HG03469 (cell line): ENCODE results near the gene PAX8.

Experiments
- ATAC-seq: cut with Tn5 transposase; IDR thresholded peaks from one replicate; pipeline ENCODE4 v1.9.1; 2021; ENCODE audit warnings: mild to moderate bottlenecking, moderate library complexity, moderate number of reproducible peaks; ENCODE audit not compliant: unreplicated experiment

Gene PAX8

GRCh38 chr2:113173542-113174375 lies 105.0 kb downstream of the PAX8 start, which contains the start of gene PSD4:
PSD4 (plus strand) TSS chr2:113173971; CDS start chr2:113182457, 8,486 bp downstream.
- ATAC-seq = peak; percentile 71

- ATAC-seq = no peak
These were observed 105.8 kb downstream of the PAX8 start for GRCh38 chr2:113172721-113173541.

DNA sequence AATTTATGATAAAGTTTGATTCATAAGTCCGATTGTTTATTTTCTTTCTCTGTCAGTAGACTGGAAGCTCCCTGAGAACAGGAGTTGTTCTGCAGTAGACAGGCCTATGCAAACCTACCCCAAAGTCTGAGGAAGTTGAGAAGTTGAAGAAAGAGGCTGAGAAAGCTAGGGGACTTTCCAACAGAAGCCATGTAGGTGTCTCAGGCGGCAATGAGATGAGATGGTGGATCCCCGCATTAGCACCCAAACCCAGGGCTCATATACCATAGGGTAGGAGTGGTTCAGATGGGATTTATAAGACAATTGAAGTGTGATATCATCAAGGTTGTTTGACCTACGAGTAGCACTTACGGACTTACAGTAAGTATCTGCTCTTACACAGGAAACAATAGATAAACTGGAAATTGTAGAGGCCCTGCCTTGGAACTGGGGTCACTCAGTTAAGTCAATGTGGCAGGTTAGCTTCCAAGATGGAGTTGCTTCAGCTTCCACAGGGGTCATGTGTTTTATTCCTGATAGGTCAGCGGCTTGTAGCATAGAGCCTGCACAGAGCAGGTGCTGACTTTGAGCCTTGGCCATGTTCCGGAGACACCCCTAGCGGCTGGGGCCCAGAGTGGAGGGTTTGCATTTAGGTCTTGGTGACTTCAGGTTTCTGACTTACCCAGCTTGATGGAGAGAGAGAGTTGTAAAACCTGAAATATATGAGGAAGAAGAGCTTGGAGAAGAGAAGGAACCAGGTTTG lies 107.2 kb downstream of the PAX8 start:
- no peak for ATAC-seq

DNA sequence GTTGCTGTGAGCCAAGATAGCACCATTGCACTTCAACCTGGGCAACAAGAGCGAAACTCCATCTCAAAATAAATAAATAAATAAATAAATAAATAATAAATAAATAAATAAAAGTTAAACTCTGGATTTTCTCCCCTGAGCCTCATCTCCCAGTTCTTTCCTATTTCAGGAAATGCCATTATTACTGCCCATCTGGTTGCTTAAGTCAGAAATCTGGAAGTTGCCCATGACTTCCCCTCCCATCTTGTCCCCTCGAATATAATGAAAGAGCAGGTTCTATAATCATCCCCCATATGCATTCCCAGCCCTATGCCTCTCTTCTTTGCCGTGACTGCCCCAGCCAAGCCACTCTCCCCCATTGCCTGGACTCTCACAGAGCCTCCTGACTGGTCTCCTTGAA lies 109.1 kb downstream of the PAX8 start:
- ATAC-seq = no peak

DNA sequence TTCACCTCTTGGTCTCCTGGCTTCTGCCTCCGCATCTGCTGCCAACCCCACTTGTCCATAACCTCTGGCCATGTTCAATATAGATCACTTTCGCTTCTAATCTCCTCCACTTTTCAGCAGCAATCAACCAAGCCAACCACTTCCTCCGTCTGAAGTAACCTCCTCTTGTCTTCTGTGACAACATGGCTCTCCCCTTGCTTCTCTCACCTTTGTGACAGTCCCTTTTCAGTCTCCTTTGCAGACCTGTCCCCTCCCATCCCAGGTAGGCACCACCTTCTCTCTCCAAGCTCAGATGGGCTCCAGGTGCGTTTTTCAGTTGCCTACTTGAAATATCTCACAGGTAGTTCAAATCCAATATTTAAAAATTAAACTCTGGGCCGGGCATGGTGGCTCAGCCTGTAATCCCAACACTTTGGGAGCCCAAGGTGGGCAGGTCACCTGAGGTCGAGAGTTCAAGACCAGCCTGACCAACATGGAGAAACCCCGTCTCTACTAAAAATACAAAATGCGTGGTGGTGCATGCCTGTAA lies 109.7 kb downstream of the PAX8 start:
- ATAC-seq = no peak

- ATAC-seq = no peak
These were observed 110.8 kb downstream of the PAX8 start for GRCh38 chr2:113167962-113168340.

DNA sequence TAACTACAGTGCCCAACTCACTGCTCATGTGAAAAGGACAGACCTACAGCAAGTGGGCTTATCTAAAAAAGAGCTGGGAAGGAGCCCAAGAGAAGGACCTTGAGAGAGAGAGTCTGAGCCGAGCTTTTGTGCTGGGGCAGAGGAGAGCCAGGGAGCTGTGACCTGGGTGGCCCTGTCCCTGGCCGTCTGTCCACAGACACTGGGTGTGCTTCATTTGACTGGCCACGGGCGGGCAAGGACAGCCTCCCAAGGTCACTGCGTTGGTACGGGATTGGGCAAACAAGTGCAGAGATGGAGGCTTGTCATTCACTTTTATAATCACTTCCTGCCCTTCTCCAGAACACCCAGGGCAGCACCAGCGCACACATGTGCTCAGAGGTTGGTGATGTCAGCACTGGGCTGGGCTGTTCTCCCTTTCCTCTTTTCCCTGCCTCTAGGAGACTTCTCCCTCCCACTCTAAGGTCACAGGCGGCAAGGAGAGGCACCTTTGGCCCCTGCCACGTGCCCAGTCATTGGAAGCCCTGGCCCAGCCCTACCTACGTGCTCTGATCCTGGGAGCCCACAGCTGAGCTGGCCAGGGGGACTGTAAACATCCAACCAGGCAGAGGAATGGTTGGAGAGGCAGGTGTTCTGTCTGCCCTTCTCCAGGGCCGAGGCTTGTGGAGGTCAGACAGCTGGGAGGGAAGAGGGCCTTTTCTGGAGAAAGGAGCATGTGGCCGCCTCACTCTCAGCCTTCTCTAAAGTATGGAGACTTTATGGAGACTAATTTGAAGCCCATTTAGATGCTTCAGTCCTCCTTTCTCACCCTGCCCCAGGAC lies 111.4 kb downstream of the PAX8 start:
- ATAC-seq = no peak

DNA sequence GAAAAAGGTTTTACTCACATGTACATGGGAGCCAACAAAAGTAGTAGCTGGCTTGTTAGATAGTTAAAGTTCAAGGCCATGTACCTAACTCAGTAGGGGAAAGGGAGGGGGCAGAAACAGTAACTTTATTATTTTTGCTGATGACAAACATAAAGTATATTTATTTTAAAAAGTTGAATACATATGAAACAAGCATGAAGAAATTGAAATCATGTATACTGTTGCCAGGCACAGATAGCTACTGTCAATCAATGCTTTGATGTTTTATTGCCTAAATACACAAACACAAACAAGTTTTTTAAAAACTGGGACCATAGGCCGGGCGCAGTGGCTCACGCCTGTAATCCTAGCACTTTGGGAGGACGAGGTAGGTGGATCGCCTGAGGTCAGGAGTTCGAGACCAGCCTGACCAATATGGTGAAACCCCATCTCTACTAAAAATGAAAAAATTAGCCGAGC lies 112.5 kb downstream of the PAX8 start:
- ATAC-seq = no peak
